Hematopoietic multipotent progenitor cell treated with erythropoietin and hydrocortisone succinate and interleukin-3 and kit ligand, for 15 days (in vitro differentiated cells): ENCODE measurements around the gene OPN1MW.
A peak's percentile ranks its signal among the peaks of the same experiment; 100 is the strongest.
"Not testable (repeated sequence)": the region's sequence is repeated elsewhere in the genome, so short reads cannot be mapped to it uniquely, and the experiment has no call there.

Experiments
- DNase-seq: peaks from one replicate; pipeline ENCODE4 v3.0.0-alpha.2; 2015; ENCODE audit warnings: low spot score

OPN1MW gene

GRCh38 chrX:154182296-154182695 is at the start of gene OPN1MW:
Gene OPN1MW, plus strand, starts transcription at chrX:154182596. Its CDS starts 82 bp downstream, at chrX:154182678.
- DNase-seq, result not testable (repeated sequence)

DNA sequence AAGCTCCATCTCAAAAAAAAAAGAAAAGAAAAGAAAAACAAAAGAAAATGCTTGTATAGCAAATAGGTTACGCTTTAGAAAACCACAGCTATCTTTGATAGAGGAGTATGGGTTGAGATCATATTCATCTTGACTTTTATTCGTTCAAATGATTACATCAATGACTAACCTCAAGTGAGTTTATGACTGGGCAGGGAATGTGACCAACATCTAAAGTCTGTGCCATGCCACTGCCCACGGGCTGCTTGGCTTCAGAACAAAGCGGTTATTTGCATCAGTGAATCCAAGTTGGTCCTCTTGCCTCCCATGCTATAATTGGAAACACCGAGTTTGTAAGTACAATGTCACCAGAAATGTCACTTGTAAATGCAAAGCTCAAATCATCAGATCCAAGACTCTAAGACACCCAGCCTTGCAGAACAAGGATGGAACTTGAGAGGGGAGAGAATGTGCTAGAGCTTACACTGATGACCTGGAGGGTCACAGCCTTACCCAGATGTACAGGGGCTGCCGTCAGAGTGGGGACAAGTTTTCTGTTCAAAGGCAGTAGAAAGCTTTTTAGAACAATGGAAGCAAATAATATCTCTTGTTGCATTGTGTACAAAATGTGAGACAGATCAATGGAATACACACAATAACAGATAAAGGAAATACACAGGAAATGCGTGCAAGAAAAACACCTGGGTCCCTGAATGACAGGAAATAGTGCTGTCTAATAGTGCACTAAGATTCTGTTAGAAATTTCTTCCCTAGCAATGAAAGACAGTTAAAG is 46.8 kb upstream of the OPN1MW start:
- no peak for DNase-seq

GRCh38 chrX:154136627-154137161 is 45.7 kb upstream of the OPN1MW start:
- peak; percentile 46 for DNase-seq

GRCh38 chrX:154138857-154139256 is 43.5 kb upstream of the OPN1MW start:
- DNase-seq, result no peak

GRCh38 chrX:154140206-154140605 is 42.2 kb upstream of the OPN1MW start:
- no peak for DNase-seq

GRCh38 chrX:154140742-154141141 is 41.7 kb upstream of the OPN1MW start:
- DNase-seq, result no peak

DNA sequence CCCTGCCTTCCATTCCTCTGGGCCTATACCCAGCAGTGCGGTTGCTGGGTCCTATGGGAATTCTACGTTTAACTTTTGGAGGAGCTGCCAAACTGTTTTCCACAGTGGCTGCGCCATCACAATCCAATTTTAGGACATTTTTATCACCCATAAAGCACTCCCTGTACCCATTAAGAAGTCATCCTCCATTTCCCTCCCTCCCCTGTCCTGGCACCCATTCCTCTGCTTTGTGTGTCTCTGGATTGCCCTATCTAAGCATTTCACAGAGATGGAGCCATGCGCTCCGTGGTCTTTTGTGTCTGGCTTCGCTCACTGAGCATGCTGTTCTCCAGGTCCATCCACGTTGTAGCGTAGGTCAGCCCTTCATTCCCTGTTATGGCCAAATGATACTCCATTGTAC is 40.0 kb upstream of the OPN1MW start:
- DNase-seq, result no peak

- DNase-seq, result no peak
These were observed 39.2 kb upstream of the OPN1MW start for GRCh38 chrX:154142950-154143745.

DNA sequence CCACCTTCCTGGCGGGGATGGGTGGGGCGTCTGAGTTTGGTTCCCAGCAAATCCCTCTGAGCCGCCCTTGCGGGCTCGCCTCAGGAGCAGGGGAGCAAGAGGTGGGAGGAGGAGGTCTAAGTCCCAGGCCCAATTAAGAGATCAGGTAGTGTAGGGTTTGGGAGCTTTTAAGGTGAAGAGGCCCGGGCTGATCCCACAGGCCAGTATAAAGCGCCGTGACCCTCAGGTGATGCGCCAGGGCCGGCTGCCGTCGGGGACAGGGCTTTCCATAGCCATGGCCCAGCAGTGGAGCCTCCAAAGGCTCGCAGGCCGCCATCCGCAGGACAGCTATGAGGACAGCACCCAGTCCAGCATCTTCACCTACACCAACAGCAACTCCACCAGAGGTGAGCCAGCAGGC is 38.4 kb upstream of the OPN1MW start, which contains the start of gene OPN1LW:
TSS of gene OPN1LW (plus strand) at position 234 of the 400 bp plus-strand sequence. CDS start at position 275, 41 bp downstream.
- DNase-seq, result not testable (repeated sequence)

DNA sequence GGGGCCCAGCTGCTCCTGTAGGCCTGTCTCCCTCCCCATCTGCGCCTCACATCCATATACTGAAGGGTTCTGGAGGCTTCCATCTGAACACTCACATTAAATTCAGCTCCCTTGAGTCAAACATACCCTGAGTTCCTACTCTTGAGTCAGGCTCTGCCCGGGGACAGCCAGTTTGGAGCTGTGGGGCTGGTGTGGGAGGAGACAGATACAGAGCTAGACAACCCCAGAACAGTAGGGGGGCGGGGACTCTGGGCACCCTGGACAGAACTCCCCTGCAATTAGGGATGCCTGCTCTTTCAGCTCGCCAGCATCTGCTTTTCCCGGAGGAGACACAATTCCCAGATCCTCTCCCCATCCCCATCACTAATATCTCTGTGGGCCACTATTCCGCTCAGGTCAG is 31.4 kb upstream of the OPN1MW start:
- DNase-seq, result not testable (repeated sequence)

- DNase-seq, result not testable (repeated sequence)
These were observed 26.2 kb upstream of the OPN1MW start for GRCh38 chrX:154156221-154156620.

DNA sequence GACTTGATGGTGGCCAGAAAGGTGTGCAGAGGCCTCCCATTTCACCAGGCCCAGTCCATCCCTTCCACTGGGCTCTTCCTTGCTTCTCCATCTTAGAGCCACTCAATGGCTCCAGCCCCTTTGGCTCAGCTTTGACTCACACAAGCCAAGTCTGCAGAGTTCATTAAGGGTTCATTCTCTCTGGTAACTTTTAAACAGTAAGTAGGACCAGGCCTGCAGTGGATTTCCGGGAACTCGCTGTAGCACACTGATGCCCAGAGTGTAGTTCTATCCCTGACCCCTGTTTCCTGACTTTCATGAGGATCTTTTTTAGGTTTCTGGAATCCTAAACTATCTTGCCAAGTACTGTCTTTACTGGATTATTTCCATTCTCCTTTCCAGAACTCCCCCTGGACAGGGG is 25.2 kb upstream of the OPN1MW start:
- DNase-seq, result not testable (repeated sequence)

DNA sequence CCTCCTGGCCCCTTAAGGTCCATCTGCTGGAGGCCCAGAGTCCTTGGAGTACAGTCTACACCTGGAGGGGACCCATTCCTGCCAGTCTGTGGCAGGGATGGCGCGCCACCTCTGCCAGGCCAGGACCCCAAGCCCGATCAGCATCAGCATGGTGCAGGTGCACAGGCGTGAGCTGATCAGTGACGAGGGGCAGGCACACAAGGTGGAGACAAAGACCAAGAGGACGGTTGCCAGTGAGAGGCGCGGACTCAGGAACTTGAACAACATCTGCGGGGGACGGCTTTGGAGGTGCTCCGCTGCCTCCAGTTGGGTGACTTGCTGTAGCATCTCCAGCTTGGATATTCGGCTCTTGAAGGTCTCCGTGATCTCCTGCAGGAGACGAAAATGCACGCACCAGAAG is 23.1 kb upstream of the OPN1MW start:
- not testable (repeated sequence) for DNase-seq

GRCh38 chrX:154164902-154165301 is 17.5 kb upstream of the OPN1MW start:
- DNase-seq, result not testable (repeated sequence)

- DNase-seq, result not testable (repeated sequence)
These were observed 14.0 kb upstream of the OPN1MW start for GRCh38 chrX:154168384-154168783.

- not testable (repeated sequence) for DNase-seq
These were observed 9.9 kb upstream of the OPN1MW start for GRCh38 chrX:154172535-154172943.

DNA sequence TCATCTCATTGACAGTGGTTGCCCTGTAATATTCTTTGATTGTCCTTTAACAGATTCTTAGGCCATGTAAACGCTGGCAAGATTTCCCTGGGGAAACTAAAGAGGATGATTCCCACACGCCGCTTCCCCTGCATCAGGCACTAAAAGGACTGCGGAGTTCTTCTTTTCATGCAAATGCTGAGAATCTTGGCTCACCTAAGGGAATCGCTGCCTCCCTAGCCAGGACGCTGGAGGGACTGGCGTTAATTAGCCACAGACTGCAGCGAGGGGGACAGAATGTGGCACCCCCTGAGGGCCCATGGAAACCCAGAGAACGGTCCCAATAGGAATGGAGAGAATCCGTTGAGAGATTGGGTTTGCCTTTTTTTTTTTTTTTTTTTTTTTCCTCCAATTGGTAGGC is 8.0 kb upstream of the OPN1MW start:
- DNase-seq, result not testable (repeated sequence)

GRCh38 chrX:154183794-154184193 is 1.4 kb downstream of the OPN1MW start:
- not testable (repeated sequence) for DNase-seq

- not testable (repeated sequence) for DNase-seq
These were observed 10.4 kb downstream of the OPN1MW start for GRCh38 chrX:154192846-154193245.

DNA sequence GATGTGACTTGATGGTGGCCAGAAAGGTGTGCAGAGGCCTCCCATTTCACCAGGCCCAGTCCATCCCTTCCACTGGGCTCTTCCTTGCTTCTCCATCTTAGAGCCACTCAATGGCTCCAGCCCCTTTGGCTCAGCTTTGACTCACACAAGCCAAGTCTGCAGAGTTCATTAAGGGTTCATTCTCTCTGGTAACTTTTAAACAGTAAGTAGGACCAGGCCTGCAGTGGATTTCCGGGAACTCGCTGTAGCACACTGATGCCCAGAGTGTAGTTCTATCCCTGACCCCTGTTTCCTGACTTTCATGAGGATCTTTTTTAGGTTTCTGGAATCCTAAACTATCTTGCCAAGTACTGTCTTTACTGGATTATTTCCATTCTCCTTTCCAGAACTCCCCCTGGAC is 11.9 kb downstream of the OPN1MW start:
- not testable (repeated sequence) for DNase-seq

GRCh38 chrX:154196466-154196865 is 14.1 kb downstream of the OPN1MW start:
- not testable (repeated sequence) for DNase-seq

GRCh38 chrX:154209670-154210418 is 27.4 kb downstream of the OPN1MW start:
- not testable (repeated sequence) for DNase-seq
